Esophagus muscularis mucosa (tissue), 4 donors: ENCODE results near the gene BCAS3. TPM values are rescaled to one million over a fixed set of nuclear protein-coding genes. Genes with fewer than 3 reads are reported as not detected.

ENCODE experiments used
- DNase-seq: peaks from one replicate; pipeline ENCODE4 v3.0.0-alpha.2; 2017; ENCODE audit errors: extremely low spot score
- H3K27ac ChIP-seq, 4 donors: fragments of 200-600 bp; sonication (generic); replicated peaks in 1 of 4; 1 replicate in 3 of 4; 2 replicates in 1 of 4; pipeline ENCODE4 v1.5.1; 2016 to 2019; ENCODE audit warnings: mild to moderate bottlenecking in 1 of 4
- H3K27me3 ChIP-seq, 4 donors: fragments of 200-600 bp; sonication (generic); one replicate each; pipeline versions ENCODE4 v1.5.1 to v1.6.0; 2016 to 2019
- H3K36me3 ChIP-seq, 4 donors: fragments of 200-600 bp; sonication (generic); one replicate each; pipeline ENCODE4 v1.5.1; 2016 to 2019
- H3K4me1 ChIP-seq, 4 donors: fragments of 200-600 bp; sonication (generic); one replicate each; pipeline ENCODE4 v1.5.1; 2016 to 2019
- H3K4me3 ChIP-seq, 4 donors: fragments of 200-600 bp; sonication (generic); 1 replicate in 2 of 4; 2 replicates in 2 of 4; pipeline ENCODE4 v1.5.1; 2016 to 2019; ENCODE audit warnings: mild to moderate bottlenecking in 4 of 4, moderate library complexity in 1 of 4
- H3K9me3 ChIP-seq, 4 donors: fragments of 200-600 bp; sonication (generic); 1 replicate in 3 of 4; 2 replicates in 1 of 4; pipeline ENCODE4 v1.5.1; 2016 to 2019
- EP300 ChIP-seq: sonication (generic); formaldehyde crosslinking; IDR thresholded peaks from one replicate; pipeline ENCODE4 v1.6.1; 2017; ENCODE audit warnings: antibody characterized with exemption
- POLR2A ChIP-seq: fragments of 450-650 bp; IDR thresholded peaks from one replicate; pipeline ENCODE4 v1.6.1; 2017; ENCODE audit warnings: antibody characterized with exemption, moderate library complexity, mild to moderate bottlenecking, low read depth
- POLR2AphosphoS5 ChIP-seq, 2 donors: sonication (generic); formaldehyde crosslinking; IDR thresholded peaks; one replicate each; pipeline ENCODE4 v1.6.1; 2017; ENCODE audit warnings: antibody characterized with exemption in 2 of 2
- WGBS: methylation state at CpG from one replicate; pipeline ENCODE4 v1.1.5; 2018; 5-methylcytosine and 5-hydroxymethylcytosine counted together
- intact Hi-C: fragments of 100-400 bp; cut with DNase I; formaldehyde crosslinking; loops from one replicate; pipeline ENCODE4 v1.15.1; 2023
- total RNA-seq, 4 donors: library from RNA; depleted of rRNA; stranded (reverse); fragments of >200 nt; gene quantifications; one replicate each; pipeline versions ENCODE4 v1.1.0 to v1.2.1, GENCODE V29; 2016
- TF ChIP-seq, protein P1 (sequence below), 3 experiments: fragments of 200-600 bp in 2 of 3; fragments of 450-650 bp in 1 of 3; sonication (generic) in 2 of 3; IDR thresholded peaks; one replicate each; pipeline ENCODE4 v1.5.1; 2017 to 2019; ENCODE audit warnings: antibody characterized with exemption in 3 of 3, mild to moderate bottlenecking in 2 of 3, moderate library complexity in 1 of 3

The BCAS3 gene
- total RNA-seq, 4 donors from 2014 or later, result 17.4 to 25.7 (median 19.5) TPM

DNA sequence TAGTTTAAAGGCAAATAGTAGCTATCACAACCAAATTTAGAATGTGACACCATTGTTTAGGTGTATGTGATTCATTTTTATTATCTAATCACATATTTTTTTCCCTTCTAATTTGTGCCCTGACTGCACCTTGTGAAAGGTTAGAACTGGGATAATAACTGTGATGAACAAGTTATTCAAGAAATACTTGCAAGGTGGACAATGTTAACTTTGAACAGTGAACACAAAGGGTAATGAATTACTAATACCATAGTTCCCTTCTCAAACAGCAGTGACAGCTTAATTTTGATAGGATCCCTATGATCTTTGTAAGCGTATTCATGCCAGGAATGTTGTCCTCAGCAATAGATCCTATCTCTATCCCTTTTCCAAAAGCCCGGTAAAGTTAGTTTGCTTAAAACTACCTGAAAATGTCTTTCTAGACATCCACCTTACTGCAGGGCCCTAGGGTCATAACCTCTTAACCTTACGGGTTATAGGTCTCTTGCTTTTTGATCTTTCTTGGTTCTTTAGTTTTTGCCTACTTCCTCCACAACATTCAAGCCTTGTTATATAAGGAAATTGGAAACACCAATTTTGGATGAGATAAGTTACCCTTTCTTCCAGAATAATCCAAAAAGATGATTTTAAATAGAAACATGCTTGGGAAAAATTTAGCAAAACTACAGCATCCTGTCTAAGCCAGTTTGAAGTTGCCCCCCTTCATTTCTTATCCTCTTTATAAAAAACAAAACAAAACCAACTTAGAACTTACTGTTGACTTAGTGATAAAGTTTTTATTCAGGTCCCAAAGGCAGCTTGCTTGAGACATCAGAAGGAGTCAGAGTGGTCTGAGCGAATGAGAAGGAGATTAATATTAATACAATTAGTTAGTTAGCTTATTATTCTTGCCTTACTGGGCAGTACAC is 522.0 kb downstream of the BCAS3 start:
- Histone ChIP-seq H3K27me3 (no peaks in the 10 kb centered on the region), H3K4me3 (no peak overlapping the region), H3K4me1 (peaks cover 3 to 56% (median 50%) of the 10 kb centered on the region in 4 donors), H3K27ac (peak overlapping the region; percentile 68 to 78 (median 72)), H3K36me3 (no peaks in the 10 kb centered on the region), H3K9me3 (no peaks in the 10 kb centered on the region)
- 78% methylated on average over 4 of the region's 4 CpGs for WGBS
- TF ChIP-seq EP300, result no peak
- intact Hi-C loops, result loop anchor here (5.0 kb wide), 1 partner anchor 53 kb away; no protein-coding TSS in a partner anchor
- DNase-seq, result no peak

DNA sequence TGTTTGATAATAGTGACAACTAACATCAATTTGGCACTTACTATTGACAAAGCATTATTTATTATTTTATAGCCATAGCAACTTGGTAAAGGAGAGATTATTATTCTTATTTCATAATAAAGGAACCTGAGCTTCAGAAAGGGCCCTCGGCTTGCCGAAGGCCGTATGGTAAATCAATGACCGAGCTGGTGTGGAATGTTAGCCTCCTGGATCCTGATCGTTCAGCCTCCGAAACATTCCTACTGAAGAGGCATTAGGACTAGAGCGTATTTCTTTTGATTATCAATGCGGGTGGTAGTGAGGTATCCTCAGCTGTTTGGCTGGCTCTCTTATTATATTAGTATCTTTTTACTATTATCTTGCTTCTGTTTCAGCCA is 522.7 kb downstream of the BCAS3 start:
- Histone ChIP-seq H3K9me3 (no peaks in the 10 kb centered on the region), H3K27ac (peak overlapping the region; percentile 68 to 78 (median 72)), H3K4me3 (no peak overlapping the region), H3K27me3 (no peaks in the 10 kb centered on the region), H3K36me3 (no peaks in the 10 kb centered on the region), H3K4me1 (peaks cover 3 to 63% (median 56%) of the 10 kb centered on the region in 4 donors)
- no peak for DNase-seq
- WGBS, result 61% methylated on average over 8 of the region's 8 CpGs
- intact Hi-C loops, result loop anchor here (5.0 kb wide), 1 partner anchor 52 kb away; no protein-coding TSS in a partner anchor
- TF ChIP-seq POLR2AphosphoS5 (IDR thresholded peaks at IDR 0.05), result no peak

DNA sequence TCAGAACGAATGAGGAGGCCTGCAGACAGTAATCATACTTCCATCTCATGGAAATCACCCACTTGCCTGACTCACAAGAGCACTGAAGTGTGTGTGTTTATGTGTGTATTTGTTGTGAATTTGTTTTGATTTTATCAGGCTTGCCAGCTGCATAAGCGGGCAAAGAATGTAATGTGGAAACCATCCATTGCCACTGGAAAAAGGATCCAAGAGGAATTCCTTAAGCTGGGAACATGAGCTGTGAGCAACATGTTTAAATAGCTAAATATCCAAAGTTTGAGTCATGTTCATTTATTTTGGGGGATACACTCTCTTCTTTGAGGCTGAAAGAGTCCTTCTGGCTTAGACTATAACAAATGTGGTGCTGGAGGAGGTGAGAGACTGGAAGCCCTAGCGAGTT is 523.6 kb downstream of the BCAS3 start:
- DNase-seq, result no peak
- WGBS, result 38% methylated on average over 3 of the region's 3 CpGs
- intact Hi-C loops, result loop anchor here (5.0 kb wide), 1 partner anchor 51 kb away; no protein-coding TSS in a partner anchor
- TF ChIP-seq POLR2AphosphoS5 (IDR thresholded peaks at IDR 0.05), result peak in 1 of 2 donors; percentile 73
- no peak for TF ChIP-seq EP300
- Histone ChIP-seq H3K4me3 (no peak overlapping the region), H3K27ac (peak overlapping the region; percentile 68 to 78 (median 72)), H3K9me3 (no peaks in the 10 kb centered on the region), H3K4me1 (peaks cover 3 to 68% (median 61%) of the 10 kb centered on the region in 4 donors), H3K36me3 (no peaks in the 10 kb centered on the region), H3K27me3 (no peaks in the 10 kb centered on the region)

DNA sequence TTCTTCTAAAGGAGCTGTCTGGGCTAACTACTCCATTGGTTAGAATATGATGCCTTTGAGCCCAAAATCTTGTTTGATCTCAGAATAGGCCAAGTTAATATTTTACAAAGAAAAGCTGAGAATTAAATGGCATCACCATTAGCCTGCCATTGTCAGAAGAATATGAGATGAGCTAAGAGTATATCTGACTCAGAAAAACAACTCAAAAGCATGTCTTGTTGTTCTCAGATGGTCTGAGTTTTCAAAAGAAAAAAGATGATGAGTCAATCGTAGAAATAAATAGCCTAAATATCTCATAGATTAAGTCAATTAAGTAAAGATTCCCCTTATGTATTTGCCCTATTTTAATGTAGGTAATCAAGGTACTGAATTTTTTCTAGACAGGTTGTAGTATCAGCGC is 524.9 kb downstream of the BCAS3 start:
- H3K4me3 ChIP-seq, result no peak overlapping the region
- H3K4me1 ChIP-seq, result peaks cover 3 to 72% (median 64%) of the 10 kb centered on the region in 4 donors
- intact Hi-C loops, result loop anchor here (5.0 kb wide), 1 partner anchor 50 kb away; no protein-coding TSS in a partner anchor
- H3K36me3 ChIP-seq, result no peaks in the 10 kb centered on the region
- H3K9me3 ChIP-seq, result no peaks in the 10 kb centered on the region
- TF ChIP-seq POLR2A (no peak), POLR2AphosphoS5 (IDR thresholded peaks at IDR 0.05) (no peak), EP300 (no peak)
- TF ChIP-seq, protein P1, sequence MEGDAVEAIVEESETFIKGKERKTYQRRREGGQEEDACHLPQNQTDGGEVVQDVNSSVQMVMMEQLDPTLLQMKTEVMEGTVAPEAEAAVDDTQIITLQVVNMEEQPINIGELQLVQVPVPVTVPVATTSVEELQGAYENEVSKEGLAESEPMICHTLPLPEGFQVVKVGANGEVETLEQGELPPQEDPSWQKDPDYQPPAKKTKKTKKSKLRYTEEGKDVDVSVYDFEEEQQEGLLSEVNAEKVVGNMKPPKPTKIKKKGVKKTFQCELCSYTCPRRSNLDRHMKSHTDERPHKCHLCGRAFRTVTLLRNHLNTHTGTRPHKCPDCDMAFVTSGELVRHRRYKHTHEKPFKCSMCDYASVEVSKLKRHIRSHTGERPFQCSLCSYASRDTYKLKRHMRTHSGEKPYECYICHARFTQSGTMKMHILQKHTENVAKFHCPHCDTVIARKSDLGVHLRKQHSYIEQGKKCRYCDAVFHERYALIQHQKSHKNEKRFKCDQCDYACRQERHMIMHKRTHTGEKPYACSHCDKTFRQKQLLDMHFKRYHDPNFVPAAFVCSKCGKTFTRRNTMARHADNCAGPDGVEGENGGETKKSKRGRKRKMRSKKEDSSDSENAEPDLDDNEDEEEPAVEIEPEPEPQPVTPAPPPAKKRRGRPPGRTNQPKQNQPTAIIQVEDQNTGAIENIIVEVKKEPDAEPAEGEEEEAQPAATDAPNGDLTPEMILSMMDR (IDR thresholded peaks at IDR 0.05), result no peak
- peak overlapping the region in 2 of 4 donors; percentile 69 to 73 for H3K27ac ChIP-seq
- H3K27me3 ChIP-seq, result no peaks in the 10 kb centered on the region
- 99% methylated on average over 2 of the region's 2 CpGs for WGBS
- no peak for DNase-seq

DNA sequence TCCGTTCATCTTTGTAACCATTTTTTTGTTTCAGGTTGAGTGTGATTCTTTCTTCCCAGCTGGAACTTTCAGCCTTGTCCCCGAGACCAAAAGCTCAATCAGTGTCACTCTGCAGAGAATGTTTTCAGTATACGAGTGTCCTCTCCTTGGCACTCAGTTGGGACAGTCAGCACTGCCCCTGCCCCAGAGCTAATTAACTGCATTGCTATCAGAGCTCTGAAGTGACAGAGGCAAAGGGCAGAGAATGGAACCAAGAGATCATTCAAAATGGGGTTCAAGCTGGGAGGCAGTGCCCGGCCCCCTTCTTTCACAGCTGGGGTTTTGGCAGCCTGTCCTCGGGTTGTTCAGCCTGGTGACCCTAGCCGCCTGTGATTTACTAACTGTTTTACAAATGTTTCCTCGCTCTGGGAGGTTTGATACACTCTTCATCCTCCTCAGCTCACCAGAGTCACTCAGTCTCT is 526.0 kb downstream of the BCAS3 start:
- H3K27ac ChIP-seq, result peak overlapping the region; percentile 60 to 73 (median 66)
- no peaks in the 10 kb centered on the region for H3K9me3 ChIP-seq
- TF ChIP-seq, protein P1 (IDR thresholded peaks at IDR 0.05), result no peak
- no peak for TF ChIP-seq POLR2AphosphoS5 (IDR thresholded peaks at IDR 0.05)
- no peak for TF ChIP-seq POLR2A
- TF ChIP-seq EP300, result no peak
- H3K27me3 ChIP-seq, result no peaks in the 10 kb centered on the region
- WGBS, result 51% methylated on average over 7 of the region's 7 CpGs
- peaks cover 3 to 83% (median 75%) of the 10 kb centered on the region in 4 donors for H3K4me1 ChIP-seq
- DNase-seq, result no peak
- H3K4me3 ChIP-seq, result no peak overlapping the region
- intact Hi-C loops, result loop anchor here (5.0 kb wide), 1 partner anchor 49 kb away; no protein-coding TSS in a partner anchor
- H3K36me3 ChIP-seq, result no peaks in the 10 kb centered on the region

DNA sequence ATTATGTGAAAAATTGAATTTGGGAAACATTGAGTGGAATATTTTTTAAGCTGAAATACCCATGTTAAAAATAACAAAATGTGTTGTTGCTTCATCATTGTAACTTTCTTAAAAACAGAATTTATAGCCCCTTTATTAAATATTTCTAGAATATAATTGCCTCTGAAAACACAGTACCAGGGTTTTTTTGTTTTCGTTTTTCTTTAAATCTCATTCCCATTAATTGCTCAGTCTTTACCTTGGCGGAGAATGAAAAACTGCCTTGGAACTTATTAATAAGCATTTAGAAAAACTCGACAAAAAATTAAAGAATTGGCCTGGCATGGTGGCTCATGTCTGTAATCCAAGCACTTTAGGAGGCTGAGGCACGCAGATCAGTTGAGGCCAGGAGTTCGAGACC is 526.8 kb downstream of the BCAS3 start:
- WGBS, result 94% methylated on average over 5 of the region's 5 CpGs
- Histone ChIP-seq H3K27me3 (no peaks in the 10 kb centered on the region), H3K9me3 (no peaks in the 10 kb centered on the region), H3K4me3 (no peak overlapping the region), H3K27ac (peak overlapping the region; percentile 32 to 69 (median 52)), H3K36me3 (no peaks in the 10 kb centered on the region), H3K4me1 (peaks cover 8 to 83% (median 76%) of the 10 kb centered on the region in 4 donors)
- intact Hi-C loops, result loop anchor here (5.0 kb wide), 1 partner anchor 48 kb away; no protein-coding TSS in a partner anchor
- no peak for DNase-seq
- no peak for TF ChIP-seq POLR2AphosphoS5 (IDR thresholded peaks at IDR 0.05)
- TF ChIP-seq, protein P1 (IDR thresholded peaks at IDR 0.05), result no peak
- no peak for TF ChIP-seq EP300
- no peak for TF ChIP-seq POLR2A
